ENCODE results near the gene DCP1A. TPM values are rescaled to one million over a fixed set of nuclear protein-coding genes. Genes with fewer than 3 reads are reported as not detected.
A peak's percentile ranks its signal among the peaks of the same experiment; 100 is the strongest.

DCP1A gene
- total RNA-seq (50.6 TPM), polyA plus RNA-seq (10 to 100 TPM; 47.7 to 63.6 (median 54.3) TPM)

DNA sequence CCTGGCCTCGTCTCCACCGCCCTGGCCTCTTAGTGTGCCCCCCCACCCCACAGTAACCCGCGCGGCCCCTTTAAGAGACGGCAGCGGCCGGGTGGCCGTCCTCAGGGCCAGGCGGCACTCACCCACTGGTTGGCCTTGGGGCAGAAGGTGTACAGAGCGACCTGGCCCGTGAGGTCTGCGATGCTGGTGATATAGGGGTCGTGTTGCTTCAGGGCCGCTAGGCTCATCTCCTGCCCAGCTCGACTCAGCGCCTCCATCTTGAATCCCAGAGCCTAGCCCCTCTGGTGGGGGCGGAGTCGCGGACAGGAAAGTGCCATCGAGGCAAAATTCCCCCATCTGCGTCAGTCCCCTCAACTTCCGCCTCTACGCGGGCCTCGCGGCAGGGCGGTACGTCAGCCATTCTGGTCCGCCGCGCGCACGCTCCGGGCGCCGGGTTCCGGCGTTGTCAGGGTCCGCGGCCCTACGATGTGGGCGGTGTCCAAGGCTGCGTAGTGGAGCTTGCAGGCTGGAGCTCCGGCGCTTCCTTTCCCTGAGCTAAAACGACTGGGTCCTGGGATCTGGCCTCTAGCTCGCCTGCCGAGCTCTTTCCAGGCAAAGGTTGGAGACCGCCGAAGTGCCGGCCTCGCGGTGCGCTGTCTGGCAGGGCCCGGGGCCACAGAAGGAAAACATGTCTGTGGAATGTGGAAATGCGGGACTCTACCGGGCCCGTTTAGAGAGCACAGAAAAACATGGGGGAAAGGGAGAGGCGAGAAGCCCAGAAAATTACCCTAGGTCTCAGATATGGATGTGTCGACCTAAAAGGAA is at the start of gene DCP1A:
Gene DCP1A, minus strand, starts transcription at position 283 of the 804 bp plus-strand sequence. Its CDS starts 26 bp downstream, at position 257.
- Histone ChIP-seq H3K27me3 (ENCODE audit: control insufficient read depth, insufficient read depth, low read length) (no peaks in the 10 kb centered on the region), H3K4me3 (ENCODE audit: low read depth, low read length) (peak within 1 kb of the TSS; percentile 92), H3K27ac (ENCODE audit: insufficient read depth, low read length, poor library complexity, severe bottlenecking) (peak within 1 kb of the TSS; percentile 94), H3K36me3 (ENCODE audit: control insufficient read depth, insufficient read depth, low read length) (peaks cover 17% of the 10 kb centered on the region), H3K4me1 (ENCODE audit: control insufficient read depth, insufficient read depth, low read length, poor library complexity, severe bottlenecking) (peaks cover 18% of the 10 kb centered on the region), H3K9me3 (ENCODE audit: control insufficient read depth in 2 of 2, low read length in 2 of 2) (no peaks in the 10 kb centered on the region)
- peaks cover 11% of the 10 kb centered on the region for H3K36me3 Mint-ChIP-seq
- ATAC-seq (ENCODE audit: low read depth in 2 of 2) = peak; percentile 94 to 95
- DNase-seq = peak; percentile 91 to 98 (median 95)
- peak within 1 kb of the TSS; percentile 99 for H3K27ac Mint-ChIP-seq
- peaks cover 31 to 49% (median 35%) of the 10 kb centered on the region in 4 donors for H3K4me1 Mint-ChIP-seq
- H3K4me3 Mint-ChIP-seq = peak within 1 kb of the TSS; percentile 97 to 99 (median 98)
- H3K9me3 Mint-ChIP-seq = peaks cover 0 to 3% (median 0%) of the 10 kb centered on the region in 7 donors
- no peaks in the 10 kb centered on the region for H3K27me3 Mint-ChIP-seq

GRCh38 chr3:53384465-53385423 is 37.4 kb upstream of the DCP1A start:
- no peak for ATAC-seq (ENCODE audit: low read depth in 2 of 2)
- H3K4me1 Mint-ChIP-seq = no peaks in the 10 kb centered on the region
- H3K4me1 ChIP-seq (ENCODE audit: control insufficient read depth, insufficient read depth, low read length, poor library complexity, severe bottlenecking) = no peaks in the 10 kb centered on the region
- no peak overlapping the region for H3K27ac Mint-ChIP-seq
- no peaks in the 10 kb centered on the region for H3K9me3 ChIP-seq (ENCODE audit: control insufficient read depth in 2 of 2, low read length in 2 of 2)
- peaks cover 4% of the 10 kb centered on the region for H3K27me3 ChIP-seq (ENCODE audit: control insufficient read depth, insufficient read depth, low read length)
- no peak for DNase-seq
- H3K4me3 Mint-ChIP-seq = no peak overlapping the region
- H3K27ac ChIP-seq (ENCODE audit: insufficient read depth, low read length, poor library complexity, severe bottlenecking) = no peak overlapping the region
- H3K36me3 Mint-ChIP-seq = no peaks in the 10 kb centered on the region
- H3K36me3 ChIP-seq (ENCODE audit: control insufficient read depth, insufficient read depth, low read length) = no peaks in the 10 kb centered on the region
- H3K9me3 Mint-ChIP-seq = peaks cover 0 to 8% (median 0%) of the 10 kb centered on the region in 7 donors
- H3K27me3 Mint-ChIP-seq = peaks cover 31% of the 10 kb centered on the region
- H3K4me3 ChIP-seq (ENCODE audit: low read depth, low read length) = no peak overlapping the region

DNA sequence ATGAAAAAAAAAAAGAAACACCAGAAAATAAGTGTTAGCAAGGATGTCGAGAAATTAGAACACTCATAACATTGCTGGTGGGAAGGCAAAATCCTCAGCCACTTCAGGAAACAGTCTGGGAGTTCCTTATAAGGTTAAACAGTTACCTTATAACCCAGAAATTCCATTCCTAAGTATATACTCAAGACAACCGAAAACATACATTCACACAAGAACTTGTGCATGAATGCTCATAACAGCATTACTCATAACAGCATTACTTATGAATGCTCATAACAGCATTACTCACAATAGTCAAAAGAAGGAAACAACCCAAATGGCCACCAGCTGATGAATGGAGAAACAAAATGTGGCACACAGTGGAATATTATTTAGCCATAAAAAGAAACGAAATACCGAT is 34.8 kb upstream of the DCP1A start:
- DNase-seq (no peak), ATAC-seq (ENCODE audit: low read depth in 2 of 2) (no peak)
- no peaks in the 10 kb centered on the region for H3K4me1 ChIP-seq (ENCODE audit: control insufficient read depth, insufficient read depth, low read length, poor library complexity, severe bottlenecking)
- Mint-ChIP-seq H3K9me3 (peaks cover 0 to 7% (median 0%) of the 10 kb centered on the region in 7 donors), H3K4me3 (no peak overlapping the region), H3K27me3 (peaks cover 25% of the 10 kb centered on the region), H3K27ac (no peak overlapping the region), H3K36me3 (no peaks in the 10 kb centered on the region), H3K4me1 (no peaks in the 10 kb centered on the region)
- H3K27me3 ChIP-seq (ENCODE audit: control insufficient read depth, insufficient read depth, low read length) = peaks cover 9% of the 10 kb centered on the region
- H3K36me3 ChIP-seq (ENCODE audit: control insufficient read depth, insufficient read depth, low read length) = no peaks in the 10 kb centered on the region
- H3K27ac ChIP-seq (ENCODE audit: insufficient read depth, low read length, poor library complexity, severe bottlenecking) = no peak overlapping the region
- no peaks in the 10 kb centered on the region for H3K9me3 ChIP-seq (ENCODE audit: control insufficient read depth in 2 of 2, low read length in 2 of 2)
- H3K4me3 ChIP-seq (ENCODE audit: low read depth, low read length) = no peak overlapping the region

- H3K27ac Mint-ChIP-seq = no peak overlapping the region
- Histone ChIP-seq H3K27ac (ENCODE audit: insufficient read depth, low read length, poor library complexity, severe bottlenecking) (no peak overlapping the region), H3K36me3 (ENCODE audit: control insufficient read depth, insufficient read depth, low read length) (no peaks in the 10 kb centered on the region), H3K9me3 (ENCODE audit: control insufficient read depth in 2 of 2, low read length in 2 of 2) (no peaks in the 10 kb centered on the region), H3K4me1 (ENCODE audit: control insufficient read depth, insufficient read depth, low read length, poor library complexity, severe bottlenecking) (no peaks in the 10 kb centered on the region), H3K27me3 (ENCODE audit: control insufficient read depth, insufficient read depth, low read length) (peaks cover 9% of the 10 kb centered on the region), H3K4me3 (ENCODE audit: low read depth, low read length) (no peak overlapping the region)
- H3K9me3 Mint-ChIP-seq = peaks cover 0 to 6% (median 0%) of the 10 kb centered on the region in 7 donors
- H3K36me3 Mint-ChIP-seq = no peaks in the 10 kb centered on the region
- H3K4me1 Mint-ChIP-seq = no peaks in the 10 kb centered on the region
- H3K27me3 Mint-ChIP-seq = peaks cover 25% of the 10 kb centered on the region
- no peak overlapping the region for H3K4me3 Mint-ChIP-seq
- DNase-seq (no peak), ATAC-seq (ENCODE audit: low read depth in 2 of 2) (no peak)
These were observed 33.0 kb upstream of the DCP1A start for GRCh38 chr3:53380306-53380705.

- Histone ChIP-seq H3K4me1 (ENCODE audit: control insufficient read depth, insufficient read depth, low read length, poor library complexity, severe bottlenecking) (no peaks in the 10 kb centered on the region), H3K27me3 (ENCODE audit: control insufficient read depth, insufficient read depth, low read length) (peaks cover 8% of the 10 kb centered on the region), H3K4me3 (ENCODE audit: low read depth, low read length) (no peak overlapping the region), H3K27ac (ENCODE audit: insufficient read depth, low read length, poor library complexity, severe bottlenecking) (no peak overlapping the region), H3K9me3 (ENCODE audit: control insufficient read depth in 2 of 2, low read length in 2 of 2) (no peaks in the 10 kb centered on the region), H3K36me3 (ENCODE audit: control insufficient read depth, insufficient read depth, low read length) (no peaks in the 10 kb centered on the region)
- no peak for DNase-seq
- peaks cover 3% of the 10 kb centered on the region for H3K36me3 Mint-ChIP-seq
- peaks cover 28% of the 10 kb centered on the region for H3K27me3 Mint-ChIP-seq
- no peaks in the 10 kb centered on the region for H3K4me1 Mint-ChIP-seq
- H3K9me3 Mint-ChIP-seq = peaks cover 0 to 6% (median 0%) of the 10 kb centered on the region in 7 donors
- H3K4me3 Mint-ChIP-seq = no peak overlapping the region
- ATAC-seq (ENCODE audit: low read depth in 2 of 2) = no peak
- no peak overlapping the region for H3K27ac Mint-ChIP-seq
These were observed 32.6 kb upstream of the DCP1A start for GRCh38 chr3:53379898-53380297.

DNA sequence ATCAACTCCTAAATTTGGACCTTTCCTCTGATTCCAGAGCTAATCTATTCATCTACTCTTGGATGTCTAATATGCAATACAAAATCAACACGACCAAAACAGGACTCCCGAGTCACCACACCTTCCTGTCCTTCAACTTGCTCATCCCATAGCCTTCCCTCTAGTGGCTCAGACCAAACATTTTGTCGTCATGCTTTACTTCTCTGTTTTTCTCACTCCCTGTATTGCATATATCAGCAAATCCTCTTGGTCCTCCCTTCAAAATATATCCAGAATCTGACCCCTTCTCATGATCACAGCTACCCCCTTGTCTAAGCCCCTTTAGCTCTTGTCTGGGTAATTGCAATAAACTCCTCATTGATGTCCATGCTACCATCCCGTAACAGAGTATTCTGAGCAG is 30.5 kb upstream of the DCP1A start:
- H3K27ac Mint-ChIP-seq = no peak overlapping the region
- Histone ChIP-seq H3K36me3 (ENCODE audit: control insufficient read depth, insufficient read depth, low read length) (no peaks in the 10 kb centered on the region), H3K4me1 (ENCODE audit: control insufficient read depth, insufficient read depth, low read length, poor library complexity, severe bottlenecking) (no peaks in the 10 kb centered on the region), H3K9me3 (ENCODE audit: control insufficient read depth in 2 of 2, low read length in 2 of 2) (no peaks in the 10 kb centered on the region), H3K4me3 (ENCODE audit: low read depth, low read length) (no peak overlapping the region), H3K27ac (ENCODE audit: insufficient read depth, low read length, poor library complexity, severe bottlenecking) (no peak overlapping the region), H3K27me3 (ENCODE audit: control insufficient read depth, insufficient read depth, low read length) (peaks cover 8% of the 10 kb centered on the region)
- no peak overlapping the region for H3K4me3 Mint-ChIP-seq
- peaks cover 3% of the 10 kb centered on the region for H3K36me3 Mint-ChIP-seq
- H3K4me1 Mint-ChIP-seq = no peaks in the 10 kb centered on the region
- H3K9me3 Mint-ChIP-seq = peaks cover 0 to 4% (median 0%) of the 10 kb centered on the region in 7 donors
- DNase-seq (no peak), ATAC-seq (ENCODE audit: low read depth in 2 of 2) (no peak)
- H3K27me3 Mint-ChIP-seq = peaks cover 31% of the 10 kb centered on the region

GRCh38 chr3:53376679-53377078 is 29.3 kb upstream of the DCP1A start:
- H3K27ac Mint-ChIP-seq = no peak overlapping the region
- DNase-seq = no peak
- ATAC-seq (ENCODE audit: low read depth in 2 of 2) = no peak
- H3K4me3 ChIP-seq (ENCODE audit: low read depth, low read length) = no peak overlapping the region
- H3K4me3 Mint-ChIP-seq = no peak overlapping the region
- no peak overlapping the region for H3K27ac ChIP-seq (ENCODE audit: insufficient read depth, low read length, poor library complexity, severe bottlenecking)
- no peaks in the 10 kb centered on the region for H3K9me3 ChIP-seq (ENCODE audit: control insufficient read depth in 2 of 2, low read length in 2 of 2)
- H3K27me3 Mint-ChIP-seq = peaks cover 25% of the 10 kb centered on the region
- H3K4me1 Mint-ChIP-seq = no peaks in the 10 kb centered on the region
- peaks cover 0 to 4% (median 0%) of the 10 kb centered on the region in 7 donors for H3K9me3 Mint-ChIP-seq
- H3K4me1 ChIP-seq (ENCODE audit: control insufficient read depth, insufficient read depth, low read length, poor library complexity, severe bottlenecking) = no peaks in the 10 kb centered on the region
- H3K27me3 ChIP-seq (ENCODE audit: control insufficient read depth, insufficient read depth, low read length) = peaks cover 8% of the 10 kb centered on the region
- peaks cover 3% of the 10 kb centered on the region for H3K36me3 Mint-ChIP-seq
- H3K36me3 ChIP-seq (ENCODE audit: control insufficient read depth, insufficient read depth, low read length) = no peaks in the 10 kb centered on the region
